Mucosa of stomach (tissue), 1 donor: Measurements from ENCODE around the gene CHST8.

Experiments used
- H3K27me3 ChIP-seq: one replicate; pipeline ENCODE4 v1.7.0; 2013; ENCODE audit warnings: mild to moderate bottlenecking, low read length; ENCODE audit not compliant: control insufficient read depth, insufficient read depth
- H3K36me3 ChIP-seq: one replicate; pipeline ENCODE4 v1.7.0; 2013; ENCODE audit warnings: low read length; ENCODE audit not compliant: control insufficient read depth, insufficient read depth
- H3K4me1 ChIP-seq: one replicate; pipeline ENCODE4 v1.7.0; 2013; ENCODE audit warnings: mild to moderate bottlenecking, low read length; ENCODE audit not compliant: control insufficient read depth, insufficient read depth
- H3K4me3 ChIP-seq: one replicate; pipeline ENCODE4 v1.7.0; 2013; ENCODE audit warnings: low read length
- H3K9ac ChIP-seq: one replicate; pipeline ENCODE4 v1.7.0; 2013; ENCODE audit warnings: mild to moderate bottlenecking, low read length, moderate library complexity
- H3K9me3 ChIP-seq: one replicate; pipeline ENCODE4 v1.7.0; 2013; ENCODE audit warnings: mild to moderate bottlenecking, low read length, moderate library complexity; ENCODE audit not compliant: control insufficient read depth
- donor health status: Pancreatic carcinoma.

Gene CHST8

DNA sequence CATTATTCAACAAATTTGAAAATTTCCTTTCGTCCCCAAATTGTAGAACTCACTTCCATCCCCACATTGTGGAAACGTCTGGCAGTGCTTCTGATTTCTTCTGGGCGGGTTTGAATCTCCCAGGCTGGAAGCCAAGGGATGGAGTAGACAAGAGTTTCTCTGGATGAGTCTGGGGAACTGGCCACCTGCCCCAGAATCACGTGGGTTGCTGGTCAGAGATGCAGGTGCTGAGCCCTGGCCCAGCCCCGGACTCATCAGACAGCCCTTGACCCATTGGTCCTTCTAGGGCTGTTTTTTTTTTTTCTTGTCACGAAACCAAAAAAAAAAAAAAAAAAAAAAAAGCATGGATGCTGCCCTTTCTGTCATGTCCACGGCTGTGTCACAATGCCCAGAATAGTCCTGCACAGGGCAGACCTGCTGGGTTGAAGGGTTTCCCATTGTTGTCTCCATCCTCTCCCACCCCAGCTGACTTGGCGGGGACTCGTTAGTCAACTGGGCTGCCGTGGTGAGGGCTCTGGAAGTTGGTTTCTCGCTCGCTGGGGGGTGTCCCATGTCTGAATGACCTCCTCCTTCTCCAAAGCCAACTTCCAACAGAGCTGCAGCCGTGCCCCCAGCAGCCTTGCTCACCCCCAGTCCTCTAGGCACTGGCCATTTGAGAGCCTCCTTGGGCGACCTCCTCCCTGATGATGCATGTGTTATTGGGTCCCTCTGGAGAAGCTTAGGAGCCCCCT lies 12.8 kb downstream of the CHST8 start:
- Histone ChIP-seq H3K9ac (no peak overlapping the region), H3K9me3 (no peaks in the 10 kb centered on the region), H3K4me3 (no peak overlapping the region), H3K4me1 (no peaks in the 10 kb centered on the region), H3K27me3 (peaks cover 7% of the 10 kb centered on the region), H3K36me3 (no peaks in the 10 kb centered on the region)

DNA sequence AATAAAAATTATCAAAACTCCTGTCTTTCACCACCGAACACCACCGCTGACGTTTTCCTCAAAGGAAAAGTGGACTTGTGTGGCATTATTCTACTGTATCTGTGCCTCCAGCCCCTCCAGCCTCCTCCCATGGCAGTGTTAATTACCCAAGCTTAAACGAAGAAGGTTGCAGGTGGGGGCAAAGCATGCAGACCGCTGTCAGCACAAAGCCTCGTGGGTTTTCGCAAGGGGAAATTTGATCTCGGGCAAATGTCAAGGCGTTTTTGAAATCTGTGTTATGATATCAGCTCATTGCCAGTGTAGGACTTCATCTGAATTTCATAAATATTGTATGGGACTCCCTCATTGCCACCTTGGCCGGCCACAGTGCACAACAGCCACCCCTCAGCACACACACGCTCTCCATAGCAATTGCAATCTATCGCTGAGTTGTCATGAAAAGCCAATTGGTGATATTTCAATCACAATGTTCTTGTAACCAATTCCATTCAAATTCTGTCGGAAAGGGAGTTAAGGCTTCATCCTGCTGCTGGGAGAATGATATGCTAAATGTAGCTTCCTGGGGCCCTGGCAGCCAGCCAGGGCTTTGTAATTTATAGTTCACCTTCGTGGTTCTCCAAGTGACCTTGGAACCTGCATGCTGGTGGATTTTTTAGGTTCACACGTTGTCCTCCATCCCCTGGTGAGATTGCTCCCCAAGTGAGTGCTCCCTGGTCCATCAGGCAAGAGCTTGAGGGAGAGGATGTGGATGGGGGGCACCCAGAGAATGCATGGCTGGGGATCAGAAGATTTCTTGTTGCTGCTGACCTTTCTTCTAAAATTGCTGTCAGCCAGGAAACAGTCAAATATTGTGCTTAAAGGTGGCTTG lies 16.6 kb downstream of the CHST8 start:
- Histone ChIP-seq H3K36me3 (no peaks in the 10 kb centered on the region), H3K9ac (no peak overlapping the region), H3K4me3 (no peak overlapping the region), H3K9me3 (no peaks in the 10 kb centered on the region), H3K27me3 (peaks cover 8% of the 10 kb centered on the region), H3K4me1 (no peaks in the 10 kb centered on the region)

GRCh38 chr19:33639035-33639681 lies 17.4 kb downstream of the CHST8 start:
- Histone ChIP-seq H3K36me3 (no peaks in the 10 kb centered on the region), H3K4me3 (no peak overlapping the region), H3K4me1 (no peaks in the 10 kb centered on the region), H3K9ac (no peak overlapping the region), H3K27me3 (peaks cover 8% of the 10 kb centered on the region), H3K9me3 (no peaks in the 10 kb centered on the region)

- no peak overlapping the region for H3K9ac ChIP-seq
- H3K9me3 ChIP-seq = no peaks in the 10 kb centered on the region
- H3K4me3 ChIP-seq = no peak overlapping the region
- H3K4me1 ChIP-seq = no peaks in the 10 kb centered on the region
- peaks cover 5% of the 10 kb centered on the region for H3K27me3 ChIP-seq
- H3K36me3 ChIP-seq = no peaks in the 10 kb centered on the region
Measured at GRCh38 chr19:33640773-33641172, 19.0 kb downstream of the CHST8 start.

GRCh38 chr19:33641261-33641660 lies 19.5 kb downstream of the CHST8 start:
- H3K27me3 ChIP-seq = peaks cover 5% of the 10 kb centered on the region
- no peaks in the 10 kb centered on the region for H3K4me1 ChIP-seq
- H3K36me3 ChIP-seq = no peaks in the 10 kb centered on the region
- H3K9ac ChIP-seq = no peak overlapping the region
- H3K9me3 ChIP-seq = no peaks in the 10 kb centered on the region
- H3K4me3 ChIP-seq = no peak overlapping the region

GRCh38 chr19:33641956-33642498 lies 20.3 kb downstream of the CHST8 start:
- no peak overlapping the region for H3K9ac ChIP-seq
- H3K36me3 ChIP-seq = no peaks in the 10 kb centered on the region
- H3K4me1 ChIP-seq = no peaks in the 10 kb centered on the region
- H3K27me3 ChIP-seq = peaks cover 5% of the 10 kb centered on the region
- H3K9me3 ChIP-seq = no peaks in the 10 kb centered on the region
- H3K4me3 ChIP-seq = no peak overlapping the region

- Histone ChIP-seq H3K4me1 (no peaks in the 10 kb centered on the region), H3K9me3 (no peaks in the 10 kb centered on the region), H3K36me3 (no peaks in the 10 kb centered on the region), H3K9ac (no peak overlapping the region), H3K27me3 (peaks cover 3% of the 10 kb centered on the region), H3K4me3 (no peak overlapping the region)
Measured at GRCh38 chr19:33644284-33644836, 22.6 kb downstream of the CHST8 start.

GRCh38 chr19:33646306-33646705 lies 24.6 kb downstream of the CHST8 start:
- H3K4me3 ChIP-seq = no peak overlapping the region
- no peaks in the 10 kb centered on the region for H3K4me1 ChIP-seq
- no peak overlapping the region for H3K9ac ChIP-seq
- H3K27me3 ChIP-seq = no peaks in the 10 kb centered on the region
- no peaks in the 10 kb centered on the region for H3K9me3 ChIP-seq
- H3K36me3 ChIP-seq = no peaks in the 10 kb centered on the region

DNA sequence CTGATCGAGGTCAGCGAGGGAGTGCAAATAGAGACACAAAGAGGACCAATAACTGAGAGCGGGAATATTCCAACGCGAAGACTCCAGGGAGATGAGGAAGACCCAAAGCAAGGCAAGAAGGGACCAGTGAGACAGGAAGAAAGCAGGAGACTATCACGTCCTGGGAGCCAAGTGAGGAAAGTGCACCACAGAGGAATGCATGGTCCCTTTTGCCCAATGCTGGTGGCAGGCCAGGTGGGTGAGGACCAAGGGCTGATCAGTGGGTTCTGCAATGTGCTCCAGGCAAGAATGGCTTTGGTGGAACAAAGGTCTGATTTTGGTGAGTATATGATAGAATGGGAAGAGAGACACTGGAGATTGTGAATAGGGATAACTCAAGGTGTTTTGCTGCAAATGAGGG lies 25.4 kb downstream of the CHST8 start:
- no peaks in the 10 kb centered on the region for H3K4me1 ChIP-seq
- H3K9me3 ChIP-seq = no peaks in the 10 kb centered on the region
- no peak overlapping the region for H3K4me3 ChIP-seq
- H3K27me3 ChIP-seq = no peaks in the 10 kb centered on the region
- no peaks in the 10 kb centered on the region for H3K36me3 ChIP-seq
- no peak overlapping the region for H3K9ac ChIP-seq

DNA sequence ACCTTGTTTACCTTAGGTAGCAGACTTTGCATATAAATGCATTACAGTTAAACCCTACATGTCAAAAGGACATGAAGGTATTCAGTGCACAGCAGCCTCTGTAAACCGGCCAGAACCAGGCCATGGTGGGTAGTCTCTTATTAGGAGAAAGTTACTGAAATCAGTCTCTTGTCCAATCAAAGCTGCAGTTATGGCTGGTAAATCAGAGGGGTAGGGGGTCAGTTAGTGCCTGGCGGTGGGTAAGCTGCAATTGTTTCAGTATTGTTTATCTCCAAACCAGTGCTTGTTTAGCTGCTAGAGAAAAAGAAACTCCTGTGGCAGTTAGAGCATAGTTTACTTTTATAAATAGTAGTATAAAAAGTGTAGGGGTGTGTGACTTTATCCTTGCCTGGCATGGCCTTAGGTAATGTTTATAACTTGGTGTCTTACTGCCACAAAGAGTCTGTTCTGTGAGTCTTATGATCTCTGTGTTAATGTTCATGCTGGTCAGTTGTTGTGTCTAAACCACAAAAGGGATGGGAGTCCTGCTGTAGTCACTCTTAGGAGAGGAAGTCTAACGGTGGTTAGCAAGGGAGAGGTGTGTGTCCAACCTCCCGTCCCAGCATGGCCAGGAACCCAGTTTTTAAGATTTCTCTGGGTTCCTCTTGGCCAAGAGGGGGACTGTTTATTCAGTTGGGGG lies 28.0 kb downstream of the CHST8 start:
- no peaks in the 10 kb centered on the region for H3K4me1 ChIP-seq
- no peaks in the 10 kb centered on the region for H3K27me3 ChIP-seq
- H3K9me3 ChIP-seq = no peaks in the 10 kb centered on the region
- H3K9ac ChIP-seq = no peak overlapping the region
- H3K36me3 ChIP-seq = no peaks in the 10 kb centered on the region
- no peak overlapping the region for H3K4me3 ChIP-seq

GRCh38 chr19:33653684-33654083 lies 31.9 kb downstream of the CHST8 start:
- no peak overlapping the region for H3K4me3 ChIP-seq
- H3K9me3 ChIP-seq = no peaks in the 10 kb centered on the region

More at GRCh38 chr19:33653684-33654083, 31.9 kb downstream of the CHST8 start:
- Histone ChIP-seq H3K4me1 (no peaks in the 10 kb centered on the region), H3K36me3 (no peaks in the 10 kb centered on the region), H3K9ac (no peak overlapping the region), H3K27me3 (no peaks in the 10 kb centered on the region)
